ENCODE results near the gene TSPAN14. TPM values are rescaled to one million over a fixed set of nuclear protein-coding genes. Genes with fewer than 3 reads are reported as not detected.

Gene TSPAN14
- total RNA-seq, 4 donors from 2014 or later: 37.1 to 110 (median 66.1) TPM

DNA sequence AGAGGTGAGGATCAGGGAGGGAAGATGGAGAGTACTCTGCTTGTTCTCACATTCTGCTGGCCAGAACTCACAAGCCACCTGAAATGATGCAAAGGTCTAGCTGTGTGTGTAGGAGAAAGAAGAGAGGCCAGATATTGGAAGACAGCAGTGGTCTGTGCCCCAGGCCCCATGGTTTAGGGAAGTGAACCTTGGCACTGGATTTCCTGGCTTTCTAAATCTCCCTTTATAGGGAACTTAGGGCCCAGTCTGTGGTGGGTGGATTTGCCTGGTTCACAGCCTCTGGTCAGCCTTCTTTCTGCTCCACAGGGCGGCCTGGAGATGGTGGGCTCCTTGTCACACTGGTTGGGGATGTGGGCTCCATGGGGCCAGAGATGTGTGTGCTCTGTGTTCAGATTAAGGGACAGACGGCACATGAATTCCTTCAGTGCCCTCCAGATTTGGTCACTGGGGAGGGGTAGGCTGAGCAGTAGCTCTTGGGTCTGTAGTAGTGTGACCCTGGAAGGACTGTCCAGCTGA lies 74.1 kb downstream of the TSPAN14 start:
- TF ChIP-seq, protein P1, sequence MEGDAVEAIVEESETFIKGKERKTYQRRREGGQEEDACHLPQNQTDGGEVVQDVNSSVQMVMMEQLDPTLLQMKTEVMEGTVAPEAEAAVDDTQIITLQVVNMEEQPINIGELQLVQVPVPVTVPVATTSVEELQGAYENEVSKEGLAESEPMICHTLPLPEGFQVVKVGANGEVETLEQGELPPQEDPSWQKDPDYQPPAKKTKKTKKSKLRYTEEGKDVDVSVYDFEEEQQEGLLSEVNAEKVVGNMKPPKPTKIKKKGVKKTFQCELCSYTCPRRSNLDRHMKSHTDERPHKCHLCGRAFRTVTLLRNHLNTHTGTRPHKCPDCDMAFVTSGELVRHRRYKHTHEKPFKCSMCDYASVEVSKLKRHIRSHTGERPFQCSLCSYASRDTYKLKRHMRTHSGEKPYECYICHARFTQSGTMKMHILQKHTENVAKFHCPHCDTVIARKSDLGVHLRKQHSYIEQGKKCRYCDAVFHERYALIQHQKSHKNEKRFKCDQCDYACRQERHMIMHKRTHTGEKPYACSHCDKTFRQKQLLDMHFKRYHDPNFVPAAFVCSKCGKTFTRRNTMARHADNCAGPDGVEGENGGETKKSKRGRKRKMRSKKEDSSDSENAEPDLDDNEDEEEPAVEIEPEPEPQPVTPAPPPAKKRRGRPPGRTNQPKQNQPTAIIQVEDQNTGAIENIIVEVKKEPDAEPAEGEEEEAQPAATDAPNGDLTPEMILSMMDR (IDR thresholded peaks at IDR 0.05): no peak
- no peak for TF ChIP-seq POLR2A (IDR thresholded peaks at IDR 0.05)
- Histone ChIP-seq H3K9me3 (no peaks in the 10 kb centered on the region), H3K27ac (no peak overlapping the region), H3K27me3 (no peaks in the 10 kb centered on the region), H3K4me1 (no peaks in the 10 kb centered on the region), H3K4me3 (no peak overlapping the region), H3K36me3 (no peaks in the 10 kb centered on the region)
- DNase-seq: no peak
- intact Hi-C loops (cut with DNase I; ENCODE audit: low total_unique reads): no loop called here

GRCh38 chr10:80528901-80529300 lies 74.8 kb downstream of the TSPAN14 start:
- DNase-seq: no peak
- Histone ChIP-seq H3K4me3 (no peak overlapping the region), H3K9me3 (no peaks in the 10 kb centered on the region), H3K27ac (no peak overlapping the region), H3K36me3 (no peaks in the 10 kb centered on the region), H3K27me3 (no peaks in the 10 kb centered on the region), H3K4me1 (no peaks in the 10 kb centered on the region)
- TF ChIP-seq, protein P1 (IDR thresholded peaks at IDR 0.05): no peak
- TF ChIP-seq POLR2A (IDR thresholded peaks at IDR 0.05): no peak
- intact Hi-C loops (cut with DNase I; ENCODE audit: low total_unique reads): no loop called here

GRCh38 chr10:80529604-80530003 lies 75.5 kb downstream of the TSPAN14 start:
- intact Hi-C loops (cut with DNase I; ENCODE audit: low total_unique reads): no loop called here

DNA sequence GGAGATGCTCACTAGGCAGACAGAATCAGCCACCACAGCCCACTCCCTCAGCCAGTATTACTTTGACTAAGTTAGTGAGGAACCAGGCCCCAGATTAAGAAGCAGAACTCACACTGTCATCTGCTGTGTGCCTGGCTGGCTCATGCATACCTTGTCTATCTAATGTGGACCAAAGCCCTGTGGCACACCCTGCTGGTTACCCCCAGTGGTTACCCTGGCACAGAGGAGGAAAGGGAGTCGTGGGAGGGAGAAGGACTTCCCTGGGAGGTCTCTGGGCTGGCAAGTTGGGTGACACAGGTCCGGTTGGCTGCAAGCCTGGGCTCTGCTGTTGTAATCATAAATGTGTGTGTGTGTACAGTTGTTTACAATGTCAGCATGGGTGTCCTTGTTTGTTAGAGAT lies 76.1 kb downstream of the TSPAN14 start:
- TF ChIP-seq, protein P1 (IDR thresholded peaks at IDR 0.05): peak in 1 of 4 experiments; percentile 10
- no peak for TF ChIP-seq POLR2A (IDR thresholded peaks at IDR 0.05)
- H3K27me3 ChIP-seq: no peaks in the 10 kb centered on the region
- H3K4me3 ChIP-seq: no peak overlapping the region
- H3K4me1 ChIP-seq: no peaks in the 10 kb centered on the region
- H3K27ac ChIP-seq: no peak overlapping the region
- H3K9me3 ChIP-seq: no peaks in the 10 kb centered on the region
- no peak for DNase-seq
- intact Hi-C loops (cut with DNase I; ENCODE audit: low total_unique reads): no loop called here
- no peaks in the 10 kb centered on the region for H3K36me3 ChIP-seq

More at GRCh38 chr10:80529604-80530003, 75.5 kb downstream of the TSPAN14 start:
- Histone ChIP-seq H3K27ac (no peak overlapping the region), H3K9me3 (no peaks in the 10 kb centered on the region), H3K36me3 (no peaks in the 10 kb centered on the region), H3K27me3 (no peaks in the 10 kb centered on the region), H3K4me1 (no peaks in the 10 kb centered on the region), H3K4me3 (no peak overlapping the region)
- TF ChIP-seq POLR2A (IDR thresholded peaks at IDR 0.05): no peak
- TF ChIP-seq, protein P1 (IDR thresholded peaks at IDR 0.05): no peak
- no peak for DNase-seq

DNA sequence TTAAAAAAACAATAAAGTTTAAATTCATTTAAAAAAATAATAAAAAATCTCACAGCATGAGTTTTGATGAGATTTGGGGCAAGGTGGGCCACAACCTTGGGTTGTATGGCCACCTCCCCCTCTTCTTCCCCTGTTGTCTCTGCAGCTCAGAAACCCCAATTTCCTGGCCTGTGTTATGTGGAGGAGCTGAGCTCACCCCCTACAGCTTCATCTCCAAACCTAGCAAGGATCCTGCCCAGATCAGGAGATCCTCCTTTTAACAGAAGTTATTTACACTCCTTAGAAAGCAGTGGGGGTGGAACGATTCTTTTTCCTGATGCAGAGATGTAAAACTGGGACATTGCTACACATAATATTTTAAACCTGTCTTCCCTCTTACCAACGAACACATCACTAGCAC lies 76.7 kb downstream of the TSPAN14 start:
- intact Hi-C loops (cut with DNase I; ENCODE audit: low total_unique reads): no loop called here
- DNase-seq: no peak
- no peak overlapping the region for H3K4me3 ChIP-seq
- no peaks in the 10 kb centered on the region for H3K36me3 ChIP-seq
- TF ChIP-seq POLR2A (IDR thresholded peaks at IDR 0.05): no peak
- TF ChIP-seq, protein P1 (IDR thresholded peaks at IDR 0.05): no peak
- no peaks in the 10 kb centered on the region for H3K4me1 ChIP-seq
- H3K27ac ChIP-seq: no peak overlapping the region
- H3K27me3 ChIP-seq: no peaks in the 10 kb centered on the region
- H3K9me3 ChIP-seq: no peaks in the 10 kb centered on the region
